Measurements from ENCODE around the gene KLHL42. TPM values are rescaled to one million over a fixed set of nuclear protein-coding genes. Genes with fewer than 3 reads are reported as not detected.

KLHL42 gene
- total and polyA plus RNA-seq, 10 of the 15 experiments (the other 5 are each of a cell fraction or from before 2014, with no cell fraction given): 2.1 to 18.2 (median 13.1) TPM

GRCh38 chr12:27822076-27822712 is 42.2 kb downstream of the KLHL42 start (continued):
- TF ChIP-seq CEBPZ (IDR thresholded peaks at IDR 0.05; ENCODE audit: low read depth, low read length) (no peak), IKZF1 (conservative IDR thresholded peaks at IDR 0.05) (peak; percentile 75), EP300 (IDR thresholded peaks at IDR 0.05; ENCODE audit: borderline replicate concordance in 1 of 2, control insufficient read depth in 1 of 2, low read depth in 2 of 2, low read length in 2 of 2) (peak; percentile 9 to 47; a peak in 2 of 4 replicates), MEF2B (IDR thresholded peaks at IDR 0.05; ENCODE audit: partially characterized antibody, poor library complexity, severe bottlenecking) (peak; percentile 76), TCF12 (IDR thresholded peaks at IDR 0.05; ENCODE audit: low read depth, low read length) (peak; percentile 64), IRF4 (IDR thresholded peaks at IDR 0.05; ENCODE audit: low read depth, low read length) (peak; percentile 74; the same call in 1 of the 2 replicates), BACH1 (IDR thresholded peaks at IDR 0.05; ENCODE audit: borderline replicate concordance) (no peak), GABPA (IDR thresholded peaks at IDR 0.05; ENCODE audit: low read depth) (peak; percentile 71), ATF7 (IDR thresholded peaks at IDR 0.05; ENCODE audit: low read depth) (peak; percentile 55), SP1 (IDR thresholded peaks at IDR 0.05; ENCODE audit: low read depth, low read length) (peak; percentile 5), JUNB (IDR thresholded peaks at IDR 0.05) (peak; percentile 95), JUND (IDR thresholded peaks at IDR 0.05; ENCODE audit: low read depth, low read length) (peak; percentile 36; the same call in 1 of the 2 replicates), SPI1 (IDR thresholded peaks at IDR 0.05; ENCODE audit: borderline replicate concordance, insufficient read depth, low read depth, low read length) (peak; percentile 42; the same call in 1 of the 2 replicates), PAX8 (IDR thresholded peaks at IDR 0.05) (no peak), TCF3 (IDR thresholded peaks at IDR 0.05; ENCODE audit: borderline replicate concordance, insufficient read depth, low read depth, low read length) (peak; percentile 54; the same call in 1 of the 2 replicates), TCF7 (IDR thresholded peaks at IDR 0.05; ENCODE audit: borderline replicate concordance) (peak; percentile 25; the same call in 1 of the 2 replicates), EGR1 (IDR thresholded peaks at IDR 0.05; ENCODE audit: borderline replicate concordance in 1 of 2, low read depth in 2 of 2, low read length in 2 of 2) (peak in 1 of 2 experiments; percentile 64; a peak in 1 of 3 replicates), HDAC6 (IDR thresholded peaks at IDR 0.05; ENCODE audit: unreplicated experiment) (no peak), BCL11A (IDR thresholded peaks at IDR 0.05; ENCODE audit: low read depth, low read length) (peak; percentile 48; the same call in 1 of the 2 replicates), ZNF622 (IDR thresholded peaks at IDR 0.05) (no peak), CREM (IDR thresholded peaks at IDR 0.05; ENCODE audit: low read depth) (peak; percentile 79), PML (IDR thresholded peaks at IDR 0.05; ENCODE audit: low read length) (0 out of 2 replicates have a peak, but pooled peaks have one; percentile 39), ETV6 (conservative IDR thresholded peaks at IDR 0.05 in 1 of 2, IDR thresholded peaks at IDR 0.05 in 1 of 2; ENCODE audit: borderline replicate concordance in 1 of 2, low read depth in 1 of 2) (peak in 1 of 2 experiments; percentile 92; a peak in 1 of 4 replicates), RUNX3 (IDR thresholded peaks at IDR 0.05; ENCODE audit: low read length) (peak; percentile 69), MTA2 (IDR thresholded peaks at IDR 0.05; ENCODE audit: low read depth) (peak; percentile 36; the same call in 1 of the 2 replicates), NR2F1 (conservative IDR thresholded peaks at IDR 0.05) (peak; percentile 78), POLR2AphosphoS2 (IDR thresholded peaks at IDR 0.05; ENCODE audit: low read depth, low read length) (no peak), MTA3 (IDR thresholded peaks at IDR 0.05; ENCODE audit: borderline replicate concordance, low read length) (peak; percentile 83; the same call in 1 of the 2 replicates)
- TF ChIP-seq, protein P1, sequence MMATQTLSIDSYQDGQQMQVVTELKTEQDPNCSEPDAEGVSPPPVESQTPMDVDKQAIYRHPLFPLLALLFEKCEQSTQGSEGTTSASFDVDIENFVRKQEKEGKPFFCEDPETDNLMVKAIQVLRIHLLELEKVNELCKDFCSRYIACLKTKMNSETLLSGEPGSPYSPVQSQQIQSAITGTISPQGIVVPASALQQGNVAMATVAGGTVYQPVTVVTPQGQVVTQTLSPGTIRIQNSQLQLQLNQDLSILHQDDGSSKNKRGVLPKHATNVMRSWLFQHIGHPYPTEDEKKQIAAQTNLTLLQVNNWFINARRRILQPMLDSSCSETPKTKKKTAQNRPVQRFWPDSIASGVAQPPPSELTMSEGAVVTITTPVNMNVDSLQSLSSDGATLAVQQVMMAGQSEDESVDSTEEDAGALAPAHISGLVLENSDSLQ (IDR thresholded peaks at IDR 0.05): peak; percentile 82
